H1 (cell line): ENCODE data around the gene PACSIN1.

ENCODE experiments used
- KDM1A ChIP-seq: fragments of 200-600, 300-600 bp; sonication (generic); IDR thresholded peaks from 2 replicates; pipeline ENCODE4 v1.7.1; 2016; ENCODE audit warnings: mild to moderate bottlenecking, low read length, borderline replicate concordance
- POLR2AphosphoS5 ChIP-seq: IDR thresholded peaks from 2 replicates; pipeline ENCODE4 v1.6.1; 2011; ENCODE audit warnings: low read depth, low read length
- SIN3A ChIP-seq, 2 experiments: IDR thresholded peaks in 1 of 2; conservative IDR thresholded peaks in 1 of 2; 2 replicates each; pipeline ENCODE4 v1.6.1; 2011 to 2012; ENCODE audit warnings: low read length in 2 of 2, improper control_type of control experiment in 1 of 2, low read depth in 1 of 2, mild to moderate bottlenecking in 1 of 2
- SP1 ChIP-seq: IDR thresholded peaks from 2 replicates; pipeline ENCODE4 v1.6.1; 2011; ENCODE audit warnings: low read depth, low read length
- SRF ChIP-seq: IDR thresholded peaks from 2 replicates; pipeline ENCODE4 v1.6.1; 2011; ENCODE audit warnings: mild to moderate bottlenecking, low read depth, low read length, moderate library complexity
- ZNF274 ChIP-seq: IDR thresholded peaks from 2 replicates; pipeline ENCODE4 v1.7.0; 2012; ENCODE audit warnings: low read length, borderline replicate concordance; ENCODE audit errors: extremely low read depth
- TF ChIP-seq, protein P1 (sequence below), 3 experiments: IDR thresholded peaks; 1 replicate in 2 of 3; 2 replicates in 1 of 3; pipeline versions ENCODE4 v1.5.1 to v1.6.1; 2011; ENCODE audit warnings: low read length in 3 of 3, mild to moderate bottlenecking in 3 of 3, inconsistent platforms in 2 of 3, low read depth in 1 of 3, moderate library complexity in 1 of 3; ENCODE audit not compliant: insufficient read depth in 1 of 3; ENCODE audit errors: control extremely low read depth in 1 of 3
- TF ChIP-seq, protein P2 (sequence below): IDR thresholded peaks from 2 replicates; pipeline ENCODE4 v1.6.1; 2012; ENCODE audit warnings: inconsistent platforms
- TF ChIP-seq, protein P3 (sequence below): fragments of 300-600 bp; sonication (generic); IDR thresholded peaks from 2 replicates; pipeline ENCODE4 v1.7.1; 2012; ENCODE audit warnings: low read length, moderate library complexity, mild to moderate bottlenecking, inconsistent platforms; ENCODE audit not compliant: insufficient replicate concordance

DNA sequence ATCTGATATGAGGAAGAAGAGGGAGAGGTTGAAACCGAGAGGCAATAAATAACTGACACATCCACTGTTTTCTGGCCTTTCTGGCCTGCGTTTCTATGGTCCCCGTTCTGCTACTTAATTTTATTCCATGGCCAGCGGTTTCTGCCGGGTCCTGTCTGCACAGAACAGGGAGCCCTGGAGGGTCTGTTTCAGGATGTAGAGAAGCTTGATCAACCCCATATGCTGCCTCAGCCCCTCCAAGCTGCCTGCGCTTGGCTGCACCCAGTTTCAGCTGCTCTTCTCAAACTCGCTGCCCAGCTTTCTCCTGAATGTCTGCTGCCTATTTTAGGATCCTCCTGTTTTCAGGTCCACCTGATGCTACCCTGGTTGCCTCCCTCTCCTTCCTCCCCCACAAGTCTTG lies 18.5 kb upstream of the PACSIN1 start:
- TF ChIP-seq, protein P1, sequence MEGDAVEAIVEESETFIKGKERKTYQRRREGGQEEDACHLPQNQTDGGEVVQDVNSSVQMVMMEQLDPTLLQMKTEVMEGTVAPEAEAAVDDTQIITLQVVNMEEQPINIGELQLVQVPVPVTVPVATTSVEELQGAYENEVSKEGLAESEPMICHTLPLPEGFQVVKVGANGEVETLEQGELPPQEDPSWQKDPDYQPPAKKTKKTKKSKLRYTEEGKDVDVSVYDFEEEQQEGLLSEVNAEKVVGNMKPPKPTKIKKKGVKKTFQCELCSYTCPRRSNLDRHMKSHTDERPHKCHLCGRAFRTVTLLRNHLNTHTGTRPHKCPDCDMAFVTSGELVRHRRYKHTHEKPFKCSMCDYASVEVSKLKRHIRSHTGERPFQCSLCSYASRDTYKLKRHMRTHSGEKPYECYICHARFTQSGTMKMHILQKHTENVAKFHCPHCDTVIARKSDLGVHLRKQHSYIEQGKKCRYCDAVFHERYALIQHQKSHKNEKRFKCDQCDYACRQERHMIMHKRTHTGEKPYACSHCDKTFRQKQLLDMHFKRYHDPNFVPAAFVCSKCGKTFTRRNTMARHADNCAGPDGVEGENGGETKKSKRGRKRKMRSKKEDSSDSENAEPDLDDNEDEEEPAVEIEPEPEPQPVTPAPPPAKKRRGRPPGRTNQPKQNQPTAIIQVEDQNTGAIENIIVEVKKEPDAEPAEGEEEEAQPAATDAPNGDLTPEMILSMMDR (IDR thresholded peaks at IDR 0.05; ENCODE audit: control extremely low read depth in 1 of 3, insufficient read depth in 1 of 3, low read depth in 1 of 3, low read length in 3 of 3) = no peak
- no peak for TF ChIP-seq SIN3A (conservative IDR thresholded peaks at IDR 0.05 in 1 of 2, IDR thresholded peaks at IDR 0.05 in 1 of 2; ENCODE audit: low read depth in 1 of 2, low read length in 2 of 2)
- TF ChIP-seq, protein P2, sequence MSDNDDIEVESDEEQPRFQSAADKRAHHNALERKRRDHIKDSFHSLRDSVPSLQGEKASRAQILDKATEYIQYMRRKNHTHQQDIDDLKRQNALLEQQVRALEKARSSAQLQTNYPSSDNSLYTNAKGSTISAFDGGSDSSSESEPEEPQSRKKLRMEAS = no peak
- TF ChIP-seq SRF = no peak
- TF ChIP-seq, protein P3, sequence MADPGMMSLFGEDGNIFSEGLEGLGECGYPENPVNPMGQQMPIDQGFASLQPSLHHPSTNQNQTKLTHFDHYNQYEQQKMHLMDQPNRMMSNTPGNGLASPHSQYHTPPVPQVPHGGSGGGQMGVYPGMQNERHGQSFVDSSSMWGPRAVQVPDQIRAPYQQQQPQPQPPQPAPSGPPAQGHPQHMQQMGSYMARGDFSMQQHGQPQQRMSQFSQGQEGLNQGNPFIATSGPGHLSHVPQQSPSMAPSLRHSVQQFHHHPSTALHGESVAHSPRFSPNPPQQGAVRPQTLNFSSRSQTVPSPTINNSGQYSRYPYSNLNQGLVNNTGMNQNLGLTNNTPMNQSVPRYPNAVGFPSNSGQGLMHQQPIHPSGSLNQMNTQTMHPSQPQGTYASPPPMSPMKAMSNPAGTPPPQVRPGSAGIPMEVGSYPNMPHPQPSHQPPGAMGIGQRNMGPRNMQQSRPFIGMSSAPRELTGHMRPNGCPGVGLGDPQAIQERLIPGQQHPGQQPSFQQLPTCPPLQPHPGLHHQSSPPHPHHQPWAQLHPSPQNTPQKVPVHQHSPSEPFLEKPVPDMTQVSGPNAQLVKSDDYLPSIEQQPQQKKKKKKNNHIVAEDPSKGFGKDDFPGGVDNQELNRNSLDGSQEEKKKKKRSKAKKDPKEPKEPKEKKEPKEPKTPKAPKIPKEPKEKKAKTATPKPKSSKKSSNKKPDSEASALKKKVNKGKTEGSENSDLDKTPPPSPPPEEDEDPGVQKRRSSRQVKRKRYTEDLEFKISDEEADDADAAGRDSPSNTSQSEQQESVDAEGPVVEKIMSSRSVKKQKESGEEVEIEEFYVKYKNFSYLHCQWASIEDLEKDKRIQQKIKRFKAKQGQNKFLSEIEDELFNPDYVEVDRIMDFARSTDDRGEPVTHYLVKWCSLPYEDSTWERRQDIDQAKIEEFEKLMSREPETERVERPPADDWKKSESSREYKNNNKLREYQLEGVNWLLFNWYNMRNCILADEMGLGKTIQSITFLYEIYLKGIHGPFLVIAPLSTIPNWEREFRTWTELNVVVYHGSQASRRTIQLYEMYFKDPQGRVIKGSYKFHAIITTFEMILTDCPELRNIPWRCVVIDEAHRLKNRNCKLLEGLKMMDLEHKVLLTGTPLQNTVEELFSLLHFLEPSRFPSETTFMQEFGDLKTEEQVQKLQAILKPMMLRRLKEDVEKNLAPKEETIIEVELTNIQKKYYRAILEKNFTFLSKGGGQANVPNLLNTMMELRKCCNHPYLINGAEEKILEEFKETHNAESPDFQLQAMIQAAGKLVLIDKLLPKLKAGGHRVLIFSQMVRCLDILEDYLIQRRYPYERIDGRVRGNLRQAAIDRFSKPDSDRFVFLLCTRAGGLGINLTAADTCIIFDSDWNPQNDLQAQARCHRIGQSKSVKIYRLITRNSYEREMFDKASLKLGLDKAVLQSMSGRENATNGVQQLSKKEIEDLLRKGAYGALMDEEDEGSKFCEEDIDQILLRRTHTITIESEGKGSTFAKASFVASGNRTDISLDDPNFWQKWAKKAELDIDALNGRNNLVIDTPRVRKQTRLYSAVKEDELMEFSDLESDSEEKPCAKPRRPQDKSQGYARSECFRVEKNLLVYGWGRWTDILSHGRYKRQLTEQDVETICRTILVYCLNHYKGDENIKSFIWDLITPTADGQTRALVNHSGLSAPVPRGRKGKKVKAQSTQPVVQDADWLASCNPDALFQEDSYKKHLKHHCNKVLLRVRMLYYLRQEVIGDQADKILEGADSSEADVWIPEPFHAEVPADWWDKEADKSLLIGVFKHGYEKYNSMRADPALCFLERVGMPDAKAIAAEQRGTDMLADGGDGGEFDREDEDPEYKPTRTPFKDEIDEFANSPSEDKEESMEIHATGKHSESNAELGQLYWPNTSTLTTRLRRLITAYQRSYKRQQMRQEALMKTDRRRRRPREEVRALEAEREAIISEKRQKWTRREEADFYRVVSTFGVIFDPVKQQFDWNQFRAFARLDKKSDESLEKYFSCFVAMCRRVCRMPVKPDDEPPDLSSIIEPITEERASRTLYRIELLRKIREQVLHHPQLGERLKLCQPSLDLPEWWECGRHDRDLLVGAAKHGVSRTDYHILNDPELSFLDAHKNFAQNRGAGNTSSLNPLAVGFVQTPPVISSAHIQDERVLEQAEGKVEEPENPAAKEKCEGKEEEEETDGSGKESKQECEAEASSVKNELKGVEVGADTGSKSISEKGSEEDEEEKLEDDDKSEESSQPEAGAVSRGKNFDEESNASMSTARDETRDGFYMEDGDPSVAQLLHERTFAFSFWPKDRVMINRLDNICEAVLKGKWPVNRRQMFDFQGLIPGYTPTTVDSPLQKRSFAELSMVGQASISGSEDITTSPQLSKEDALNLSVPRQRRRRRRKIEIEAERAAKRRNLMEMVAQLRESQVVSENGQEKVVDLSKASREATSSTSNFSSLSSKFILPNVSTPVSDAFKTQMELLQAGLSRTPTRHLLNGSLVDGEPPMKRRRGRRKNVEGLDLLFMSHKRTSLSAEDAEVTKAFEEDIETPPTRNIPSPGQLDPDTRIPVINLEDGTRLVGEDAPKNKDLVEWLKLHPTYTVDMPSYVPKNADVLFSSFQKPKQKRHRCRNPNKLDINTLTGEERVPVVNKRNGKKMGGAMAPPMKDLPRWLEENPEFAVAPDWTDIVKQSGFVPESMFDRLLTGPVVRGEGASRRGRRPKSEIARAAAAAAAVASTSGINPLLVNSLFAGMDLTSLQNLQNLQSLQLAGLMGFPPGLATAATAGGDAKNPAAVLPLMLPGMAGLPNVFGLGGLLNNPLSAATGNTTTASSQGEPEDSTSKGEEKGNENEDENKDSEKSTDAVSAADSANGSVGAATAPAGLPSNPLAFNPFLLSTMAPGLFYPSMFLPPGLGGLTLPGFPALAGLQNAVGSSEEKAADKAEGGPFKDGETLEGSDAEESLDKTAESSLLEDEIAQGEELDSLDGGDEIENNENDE = no peak
- no peak for TF ChIP-seq SP1
- no peak for TF ChIP-seq POLR2AphosphoS5
- TF ChIP-seq KDM1A = no peak
- no peak for TF ChIP-seq ZNF274
